ENCODE data around the gene WSCD1. TPM values are rescaled to one million over a fixed set of nuclear protein-coding genes. Genes with fewer than 3 reads are reported as not detected.

The WSCD1 gene
- polyA plus RNA-seq, 3 donors: not detected

DNA sequence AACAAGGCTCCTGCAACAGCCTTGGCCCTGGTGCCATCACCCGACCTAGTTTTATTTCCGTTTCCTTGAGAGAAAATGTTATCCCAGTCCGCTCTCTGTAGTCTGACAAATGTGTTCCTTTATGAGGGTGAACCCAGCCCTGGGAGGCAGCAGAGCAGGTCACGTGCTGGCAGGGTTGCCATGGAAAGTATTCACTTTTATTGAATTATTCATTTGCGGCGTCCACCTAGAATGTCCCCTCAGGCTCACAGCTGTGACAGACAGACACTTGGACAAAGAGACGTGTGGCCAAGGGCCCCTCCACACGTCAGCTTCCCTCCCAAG lies 90.0 kb downstream of the WSCD1 start:
- TF ChIP-seq, protein P1, sequence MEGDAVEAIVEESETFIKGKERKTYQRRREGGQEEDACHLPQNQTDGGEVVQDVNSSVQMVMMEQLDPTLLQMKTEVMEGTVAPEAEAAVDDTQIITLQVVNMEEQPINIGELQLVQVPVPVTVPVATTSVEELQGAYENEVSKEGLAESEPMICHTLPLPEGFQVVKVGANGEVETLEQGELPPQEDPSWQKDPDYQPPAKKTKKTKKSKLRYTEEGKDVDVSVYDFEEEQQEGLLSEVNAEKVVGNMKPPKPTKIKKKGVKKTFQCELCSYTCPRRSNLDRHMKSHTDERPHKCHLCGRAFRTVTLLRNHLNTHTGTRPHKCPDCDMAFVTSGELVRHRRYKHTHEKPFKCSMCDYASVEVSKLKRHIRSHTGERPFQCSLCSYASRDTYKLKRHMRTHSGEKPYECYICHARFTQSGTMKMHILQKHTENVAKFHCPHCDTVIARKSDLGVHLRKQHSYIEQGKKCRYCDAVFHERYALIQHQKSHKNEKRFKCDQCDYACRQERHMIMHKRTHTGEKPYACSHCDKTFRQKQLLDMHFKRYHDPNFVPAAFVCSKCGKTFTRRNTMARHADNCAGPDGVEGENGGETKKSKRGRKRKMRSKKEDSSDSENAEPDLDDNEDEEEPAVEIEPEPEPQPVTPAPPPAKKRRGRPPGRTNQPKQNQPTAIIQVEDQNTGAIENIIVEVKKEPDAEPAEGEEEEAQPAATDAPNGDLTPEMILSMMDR (IDR thresholded peaks at IDR 0.05): no peak

DNA sequence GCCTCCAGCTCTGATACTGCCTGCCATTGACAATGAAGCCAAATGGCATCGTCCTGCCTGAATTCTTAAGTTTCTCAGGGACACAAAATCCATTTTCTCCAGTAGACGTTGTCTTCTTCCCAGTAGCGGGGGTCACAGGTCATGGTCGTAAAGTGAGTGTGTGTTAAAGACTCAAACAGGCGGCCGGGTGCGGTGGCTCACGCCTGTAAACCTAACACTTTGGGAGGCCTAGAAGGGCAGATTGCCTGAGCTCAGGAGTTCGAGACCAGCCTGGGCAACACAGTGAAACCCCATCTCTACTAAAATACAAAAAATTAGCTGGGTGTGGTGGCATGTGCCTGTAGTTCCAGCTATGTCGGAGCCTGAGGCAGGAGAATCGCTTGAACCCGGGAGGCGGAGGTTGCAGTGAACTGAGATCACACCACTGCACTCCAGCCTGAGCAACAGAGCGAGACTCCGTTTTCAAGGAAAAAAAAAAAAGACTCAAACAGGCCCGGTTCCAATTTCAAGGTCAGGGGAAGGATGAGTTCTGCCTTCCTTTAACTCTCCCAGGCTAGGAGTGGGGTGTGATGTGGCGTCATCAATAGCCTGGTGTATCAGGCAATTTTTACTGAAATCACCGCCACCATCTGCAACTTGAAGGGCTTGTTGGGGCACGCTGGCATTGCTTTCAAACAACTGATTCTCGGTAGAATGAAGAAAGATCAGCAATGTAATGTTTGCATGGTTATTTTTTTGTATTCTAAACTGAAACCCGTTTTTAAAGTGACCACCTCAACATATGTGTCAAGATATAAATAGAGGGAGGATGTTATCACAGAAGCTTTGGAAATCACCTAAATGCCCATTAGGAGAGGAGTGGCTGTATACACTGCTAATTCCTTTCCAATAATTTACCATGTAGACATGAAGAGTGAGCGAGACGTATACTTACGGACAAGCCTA lies 91.0 kb downstream of the WSCD1 start:
- intact Hi-C loops (cut with micrococcal nuclease): no loop called here
- H3K9me3 ChIP-seq (replicated peaks in 1 of 2; ENCODE audit: control insufficient read depth in 1 of 2, insufficient read depth in 1 of 2, low read length in 2 of 2): no peaks in the 10 kb centered on the region
- no peaks in the 10 kb centered on the region for H3K4me1 ChIP-seq (ENCODE audit: control insufficient read depth in 1 of 2, insufficient read depth in 2 of 2, low read length in 2 of 2)
- H2AFZ ChIP-seq (ENCODE audit: insufficient read depth, low read depth, low read length, poor library complexity, severe bottlenecking): no peak overlapping the region
- H3K4me2 ChIP-seq (replicated peaks; ENCODE audit: extremely low read depth, low read length, poor library complexity, severe bottlenecking): no peak overlapping the region
- H4K20me1 ChIP-seq (ENCODE audit: insufficient read depth, low read length): no peaks in the 10 kb centered on the region
- Mint-ChIP-seq H3K27me3 (ENCODE audit: low read depth in 3 of 3) (peaks cover 4 to 12% (median 6%) of the 10 kb centered on the region in 3 donors), H3K36me3 (no peaks in the 10 kb centered on the region), H3K4me3 (no peak overlapping the region), H3K4me1 (no peaks in the 10 kb centered on the region), H3K9me3 (no peaks in the 10 kb centered on the region), H3K27ac (no peak overlapping the region)
- no peak for DNase-seq
- H3K4me3 ChIP-seq (replicated peaks in 1 of 3; ENCODE audit: low read depth in 2 of 3, low read length in 3 of 3): no peak overlapping the region
- WGBS (ENCODE audit: insufficient coverage): 96% methylated on average over 12 of the region's 24 CpGs
- H3K36me3 ChIP-seq (replicated peaks in 1 of 2; ENCODE audit: control insufficient read depth in 1 of 2, insufficient read depth in 2 of 2, low read length in 2 of 2): no peaks in the 10 kb centered on the region
- no peak overlapping the region for H3K27ac ChIP-seq (ENCODE audit: low read depth in 1 of 2, low read length in 2 of 2)
- H3K9ac ChIP-seq (ENCODE audit: insufficient read depth, low read length, poor library complexity, severe bottlenecking): no peak overlapping the region
- H3K27me3 ChIP-seq (ENCODE audit: control insufficient read depth in 2 of 2, insufficient read depth in 2 of 2, low read length in 2 of 2): no peaks in the 10 kb centered on the region
- no peaks in the 10 kb centered on the region for H3K79me2 ChIP-seq (ENCODE audit: insufficient read depth, low read length)
- TF ChIP-seq, protein P1 (IDR thresholded peaks at IDR 0.05): no peak

More for the DNA sequence above, 90.0 kb downstream of the WSCD1 start:
- no peak overlapping the region for H3K27ac Mint-ChIP-seq
- H3K27ac ChIP-seq (ENCODE audit: low read depth in 1 of 2, low read length in 2 of 2): no peak overlapping the region
- no peak overlapping the region for H3K4me2 ChIP-seq (replicated peaks; ENCODE audit: extremely low read depth, low read length, poor library complexity, severe bottlenecking)
- peaks cover 0 to under 1% (median 0%) of the 10 kb centered on the region in 7 donors for H3K9me3 Mint-ChIP-seq
- no peaks in the 10 kb centered on the region for H3K36me3 Mint-ChIP-seq
- H3K79me2 ChIP-seq (ENCODE audit: insufficient read depth, low read length): no peaks in the 10 kb centered on the region
- no peaks in the 10 kb centered on the region for H4K20me1 ChIP-seq (ENCODE audit: insufficient read depth, low read length)
- H3K4me3 ChIP-seq (replicated peaks in 1 of 3; ENCODE audit: low read depth in 2 of 3, low read length in 3 of 3): no peak overlapping the region
- no peaks in the 10 kb centered on the region for H3K4me1 ChIP-seq (ENCODE audit: control insufficient read depth in 1 of 2, insufficient read depth in 2 of 2, low read length in 2 of 2)
- no peaks in the 10 kb centered on the region for H3K4me1 Mint-ChIP-seq
- H3K4me3 Mint-ChIP-seq: no peak overlapping the region
- no peak overlapping the region for H3K9ac ChIP-seq (ENCODE audit: insufficient read depth, low read length, poor library complexity, severe bottlenecking)
- peaks cover 4 to 7% (median 6%) of the 10 kb centered on the region in 3 donors for H3K27me3 Mint-ChIP-seq (ENCODE audit: low read depth in 3 of 3)
- DNase-seq: no peak
- H3K36me3 ChIP-seq (replicated peaks in 1 of 2; ENCODE audit: control insufficient read depth in 1 of 2, insufficient read depth in 2 of 2, low read length in 2 of 2): no peaks in the 10 kb centered on the region
- no peak overlapping the region for H2AFZ ChIP-seq (ENCODE audit: insufficient read depth, low read depth, low read length, poor library complexity, severe bottlenecking)
- intact Hi-C loops (cut with micrococcal nuclease): no loop called here
- no peaks in the 10 kb centered on the region for H3K27me3 ChIP-seq (ENCODE audit: control insufficient read depth in 2 of 2, insufficient read depth in 2 of 2, low read length in 2 of 2)
- H3K9me3 ChIP-seq (replicated peaks in 1 of 2; ENCODE audit: control insufficient read depth in 1 of 2, insufficient read depth in 1 of 2, low read length in 2 of 2): no peaks in the 10 kb centered on the region
- 87% methylated on average over 7 of the region's 8 CpGs for WGBS (ENCODE audit: insufficient coverage)
